ENCODE results near the gene HS3ST3A1.

Gene HS3ST3A1

GRCh38 chr17:13598353-13599167, 3.2 kb downstream of the HS3ST3A1 start:
- DNase-seq, result no peak

- peak; percentile 45 to 51 for DNase-seq
Measured at GRCh38 chr17:13597723-13598347, 3.9 kb downstream of the HS3ST3A1 start.

- DNase-seq, result no peak
Measured at GRCh38 chr17:13596241-13596923, 5.3 kb downstream of the HS3ST3A1 start.

GRCh38 chr17:13595599-13595899, 6.2 kb downstream of the HS3ST3A1 start:
- DNase-seq, result no peak

GRCh38 chr17:13594762-13595598, 6.7 kb downstream of the HS3ST3A1 start:
- peak; percentile 80 to 84 for DNase-seq

GRCh38 chr17:13594310-13594709, 7.4 kb downstream of the HS3ST3A1 start:
- DNase-seq, result peak in 1 of 2 donors; percentile 13

GRCh38 chr17:13593757-13594156, 8.0 kb downstream of the HS3ST3A1 start:
- no peak for DNase-seq

- DNase-seq, result no peak
Measured at GRCh38 chr17:13593021-13593751, 8.5 kb downstream of the HS3ST3A1 start.

GRCh38 chr17:13592427-13592826, 9.3 kb downstream of the HS3ST3A1 start:
- no peak for DNase-seq

GRCh38 chr17:13590441-13590840, 11.3 kb downstream of the HS3ST3A1 start:
- DNase-seq, result no peak

GRCh38 chr17:13589658-13590057, 12.1 kb downstream of the HS3ST3A1 start:
- no peak for DNase-seq

- no peak for DNase-seq
Measured at GRCh38 chr17:13587487-13588338, 14.0 kb downstream of the HS3ST3A1 start.

GRCh38 chr17:13584701-13585080, 17.0 kb downstream of the HS3ST3A1 start:
- no peak for DNase-seq

GRCh38 chr17:13583996-13584700, 17.6 kb downstream of the HS3ST3A1 start:
- DNase-seq, result no peak

- no peak for DNase-seq
Measured at GRCh38 chr17:13582776-13583547, 18.8 kb downstream of the HS3ST3A1 start.

GRCh38 chr17:13581925-13582324, 19.8 kb downstream of the HS3ST3A1 start:
- no peak for DNase-seq

GRCh38 chr17:13580790-13581189, 20.9 kb downstream of the HS3ST3A1 start:
- DNase-seq, result no peak

GRCh38 chr17:13576661-13577526, 24.8 kb downstream of the HS3ST3A1 start:
- no peak for DNase-seq
